ENCODE results near the gene SORCS2.

- TF ChIP-seq CTCF (IDR thresholded peaks at IDR 0.05) = no peak
- no peak for TF ChIP-seq POLR2A (IDR thresholded peaks at IDR 0.05)
Measured at GRCh38 chr4:7422898-7423180, 230.5 kb downstream of the SORCS2 start.

Measured in right lobe of liver (tissue), 4 donors.